ENCODE results near the gene DPP4. TPM values are rescaled to one million over a fixed set of nuclear protein-coding genes. Genes with fewer than 3 reads are reported as not detected.

DPP4 gene
- total and polyA plus RNA-seq, 2 donors from 2014 or later = 29.4 to 74.8 TPM

- no peak for FAIRE-seq
- peaks cover 0 to 6% (median 3%) of the 10 kb centered on the region in 3 donors for H3K4me1 ChIP-seq (ENCODE audit: control insufficient read depth in 2 of 3, insufficient read depth in 2 of 3, low read depth in 1 of 3, low read length in 3 of 3)
- H3K9me3 ChIP-seq (ENCODE audit: control insufficient read depth in 2 of 3, insufficient read depth in 1 of 3, low read length in 3 of 3) = peaks cover 0 to 8% (median 0%) of the 10 kb centered on the region in 3 donors
- TF ChIP-seq, protein P1, sequence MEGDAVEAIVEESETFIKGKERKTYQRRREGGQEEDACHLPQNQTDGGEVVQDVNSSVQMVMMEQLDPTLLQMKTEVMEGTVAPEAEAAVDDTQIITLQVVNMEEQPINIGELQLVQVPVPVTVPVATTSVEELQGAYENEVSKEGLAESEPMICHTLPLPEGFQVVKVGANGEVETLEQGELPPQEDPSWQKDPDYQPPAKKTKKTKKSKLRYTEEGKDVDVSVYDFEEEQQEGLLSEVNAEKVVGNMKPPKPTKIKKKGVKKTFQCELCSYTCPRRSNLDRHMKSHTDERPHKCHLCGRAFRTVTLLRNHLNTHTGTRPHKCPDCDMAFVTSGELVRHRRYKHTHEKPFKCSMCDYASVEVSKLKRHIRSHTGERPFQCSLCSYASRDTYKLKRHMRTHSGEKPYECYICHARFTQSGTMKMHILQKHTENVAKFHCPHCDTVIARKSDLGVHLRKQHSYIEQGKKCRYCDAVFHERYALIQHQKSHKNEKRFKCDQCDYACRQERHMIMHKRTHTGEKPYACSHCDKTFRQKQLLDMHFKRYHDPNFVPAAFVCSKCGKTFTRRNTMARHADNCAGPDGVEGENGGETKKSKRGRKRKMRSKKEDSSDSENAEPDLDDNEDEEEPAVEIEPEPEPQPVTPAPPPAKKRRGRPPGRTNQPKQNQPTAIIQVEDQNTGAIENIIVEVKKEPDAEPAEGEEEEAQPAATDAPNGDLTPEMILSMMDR (IDR thresholded peaks at IDR 0.05; ENCODE audit: borderline replicate concordance, extremely low read depth, insufficient read depth) = no peak
- H3K36me3 ChIP-seq (ENCODE audit: control insufficient read depth in 2 of 3, insufficient read depth in 3 of 3, low read length in 3 of 3) = no peaks in the 10 kb centered on the region
- no peaks in the 10 kb centered on the region for H3K27me3 ChIP-seq (ENCODE audit: control insufficient read depth, insufficient read depth, low read length)
- no peak overlapping the region for H3K27ac ChIP-seq (ENCODE audit: low read depth in 2 of 2, low read length in 2 of 2)
- no peak for DNase-seq
- intact Hi-C loops (cut with DNase I) = loop anchor here (10.0 kb wide), 1 partner anchor 112 kb away; no protein-coding TSS in a partner anchor
- no peak overlapping the region for H3K9ac ChIP-seq (ENCODE audit: low read length in 3 of 3)
- H3K4me3 ChIP-seq (ENCODE audit: low read length in 3 of 3) = no peak overlapping the region
These were observed 42.3 kb upstream of the DPP4 start for GRCh38 chr2:162116352-162116751.

GRCh38 chr2:162115076-162115475 lies 41.1 kb upstream of the DPP4 start:
- peaks cover 0 to 6% (median 3%) of the 10 kb centered on the region in 3 donors for H3K4me1 ChIP-seq (ENCODE audit: control insufficient read depth in 2 of 3, insufficient read depth in 2 of 3, low read depth in 1 of 3, low read length in 3 of 3)
- H3K27me3 ChIP-seq (ENCODE audit: control insufficient read depth, insufficient read depth, low read length) = no peaks in the 10 kb centered on the region
- peaks cover 0 to 8% (median 0%) of the 10 kb centered on the region in 3 donors for H3K9me3 ChIP-seq (ENCODE audit: control insufficient read depth in 2 of 3, insufficient read depth in 1 of 3, low read length in 3 of 3)
- H3K9ac ChIP-seq (ENCODE audit: low read length in 3 of 3) = no peak overlapping the region
- DNase-seq = no peak
- H3K36me3 ChIP-seq (ENCODE audit: control insufficient read depth in 2 of 3, insufficient read depth in 3 of 3, low read length in 3 of 3) = no peaks in the 10 kb centered on the region
- no peak overlapping the region for H3K27ac ChIP-seq (ENCODE audit: low read depth in 2 of 2, low read length in 2 of 2)
- TF ChIP-seq, protein P1 (IDR thresholded peaks at IDR 0.05; ENCODE audit: borderline replicate concordance, extremely low read depth, insufficient read depth) = no peak
- intact Hi-C loops (cut with DNase I) = loop anchor here (10.0 kb wide), 1 partner anchor 110 kb away; no protein-coding TSS in a partner anchor
- FAIRE-seq = no peak
- H3K4me3 ChIP-seq (ENCODE audit: low read length in 3 of 3) = no peak overlapping the region

- Histone ChIP-seq H3K4me3 (ENCODE audit: low read length in 3 of 3) (no peak overlapping the region), H3K4me1 (ENCODE audit: control insufficient read depth in 2 of 3, insufficient read depth in 2 of 3, low read depth in 1 of 3, low read length in 3 of 3) (peaks cover 0 to 6% (median 3%) of the 10 kb centered on the region in 3 donors), H3K27me3 (ENCODE audit: control insufficient read depth, insufficient read depth, low read length) (no peaks in the 10 kb centered on the region), H3K36me3 (ENCODE audit: control insufficient read depth in 2 of 3, insufficient read depth in 3 of 3, low read length in 3 of 3) (no peaks in the 10 kb centered on the region), H3K27ac (ENCODE audit: low read depth in 2 of 2, low read length in 2 of 2) (no peak overlapping the region), H3K9ac (ENCODE audit: low read length in 3 of 3) (no peak overlapping the region), H3K9me3 (ENCODE audit: control insufficient read depth in 2 of 3, insufficient read depth in 1 of 3, low read length in 3 of 3) (peaks cover 0 to 8% (median 0%) of the 10 kb centered on the region in 3 donors)
- intact Hi-C loops (cut with DNase I) = loop anchor here (10.0 kb wide), 1 partner anchor 109 kb away; no protein-coding TSS in a partner anchor
- TF ChIP-seq, protein P1 (IDR thresholded peaks at IDR 0.05; ENCODE audit: borderline replicate concordance, extremely low read depth, insufficient read depth) = no peak
- FAIRE-seq (no peak), DNase-seq (peak in 2 of 5 donors; percentile 32 to 55)
These were observed 40.3 kb upstream of the DPP4 start for GRCh38 chr2:162114271-162114670.
